Right ventricle myocardium inferior (tissue), 1 donor: ENCODE results near the gene TNFRSF1A. TPM values are rescaled to one million over a fixed set of nuclear protein-coding genes. Genes with fewer than 3 reads are reported as not detected.

ENCODE experiments used
- ATAC-seq: fragments of 200-7000 bp; cut with Tn5 transposase; one replicate; pipeline ENCODE4 v1.9.1; 2020; ENCODE audit warnings: mild to moderate bottlenecking, moderate library complexity
- DNase-seq: peaks from one replicate; pipeline ENCODE4 v3.0.0; 2021; ENCODE audit errors: missing footprints
- intact Hi-C: fragments of 100-400 bp; cut with DNase I; formaldehyde crosslinking; loops from one replicate; pipeline ENCODE4 v1.11.0; 2022
- total RNA-seq: library from RNA; stranded (reverse); fragmentation: NEBNext Ultra II Directional; extraction: Animal tissue kit (Norgen Biotek cat#: 25700); gene quantifications from one replicate; pipeline ENCODE4 v1.2.1, GENCODE V29; 2021
- donor health status: DM: no; HTN: yes; CAD: no; lungs with severe emphysema.

Gene TNFRSF1A
- total RNA-seq, 1 donor from 2014 or later = 59.8 TPM

DNA sequence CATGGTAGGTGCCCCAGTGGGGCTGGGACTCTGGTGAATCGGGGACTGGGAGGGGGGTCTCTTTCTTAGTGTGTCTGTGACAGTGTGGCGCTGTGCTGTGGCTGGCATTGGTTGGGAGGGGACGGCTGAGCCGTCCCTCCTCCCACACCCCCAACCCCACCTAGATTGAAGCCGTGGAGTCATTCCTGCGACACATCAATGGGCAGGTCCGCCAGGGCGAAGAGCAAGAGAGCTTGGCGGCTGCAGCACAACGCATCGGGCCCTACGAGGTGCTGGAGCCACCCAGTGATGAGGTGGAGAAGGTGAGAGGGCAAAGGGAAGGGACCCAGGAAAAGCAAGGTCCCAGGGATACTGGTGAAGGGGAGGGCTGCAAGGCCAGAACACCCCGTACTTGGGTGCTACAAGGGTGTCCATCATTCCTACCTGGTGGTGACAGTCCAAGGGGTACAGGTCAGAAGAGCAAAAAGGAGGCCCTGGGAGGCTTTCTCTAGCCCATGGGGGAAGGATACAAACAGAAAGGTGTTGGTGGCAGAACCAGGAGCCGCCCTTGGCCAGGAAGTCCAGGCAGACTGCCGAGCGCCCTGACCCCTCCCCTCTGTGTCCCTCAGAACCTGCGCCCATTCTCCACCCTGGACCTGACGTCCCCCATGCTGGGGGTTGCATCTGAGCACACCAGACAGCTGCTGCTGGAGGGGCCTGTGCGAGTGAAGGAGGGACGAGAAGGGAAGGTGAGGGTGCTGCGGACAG, 24.0 kb downstream of the TNFRSF1A start:
- DNase-seq (no peak), ATAC-seq (no peak)
- intact Hi-C loops = no loop called here

- intact Hi-C loops = no loop called here
- ATAC-seq (no peak), DNase-seq (no peak)
These were observed 24.8 kb downstream of the TNFRSF1A start for GRCh38 chr12:6316921-6317692.

GRCh38 chr12:6315704-6316597, 25.9 kb downstream of the TNFRSF1A start:
- DNase-seq (no peak), ATAC-seq (no peak)
- intact Hi-C loops = no loop called here

GRCh38 chr12:6315184-6315583, 26.7 kb downstream of the TNFRSF1A start:
- intact Hi-C loops = no loop called here
- no peak for ATAC-seq
- DNase-seq = no peak

- no peak for DNase-seq
- intact Hi-C loops = no loop called here
- ATAC-seq = no peak
These were observed 27.1 kb downstream of the TNFRSF1A start for GRCh38 chr12:6314776-6315175.

- intact Hi-C loops = no loop called here
- ATAC-seq (no peak), DNase-seq (no peak)
These were observed 28.4 kb downstream of the TNFRSF1A start for GRCh38 chr12:6313326-6313940.

DNA sequence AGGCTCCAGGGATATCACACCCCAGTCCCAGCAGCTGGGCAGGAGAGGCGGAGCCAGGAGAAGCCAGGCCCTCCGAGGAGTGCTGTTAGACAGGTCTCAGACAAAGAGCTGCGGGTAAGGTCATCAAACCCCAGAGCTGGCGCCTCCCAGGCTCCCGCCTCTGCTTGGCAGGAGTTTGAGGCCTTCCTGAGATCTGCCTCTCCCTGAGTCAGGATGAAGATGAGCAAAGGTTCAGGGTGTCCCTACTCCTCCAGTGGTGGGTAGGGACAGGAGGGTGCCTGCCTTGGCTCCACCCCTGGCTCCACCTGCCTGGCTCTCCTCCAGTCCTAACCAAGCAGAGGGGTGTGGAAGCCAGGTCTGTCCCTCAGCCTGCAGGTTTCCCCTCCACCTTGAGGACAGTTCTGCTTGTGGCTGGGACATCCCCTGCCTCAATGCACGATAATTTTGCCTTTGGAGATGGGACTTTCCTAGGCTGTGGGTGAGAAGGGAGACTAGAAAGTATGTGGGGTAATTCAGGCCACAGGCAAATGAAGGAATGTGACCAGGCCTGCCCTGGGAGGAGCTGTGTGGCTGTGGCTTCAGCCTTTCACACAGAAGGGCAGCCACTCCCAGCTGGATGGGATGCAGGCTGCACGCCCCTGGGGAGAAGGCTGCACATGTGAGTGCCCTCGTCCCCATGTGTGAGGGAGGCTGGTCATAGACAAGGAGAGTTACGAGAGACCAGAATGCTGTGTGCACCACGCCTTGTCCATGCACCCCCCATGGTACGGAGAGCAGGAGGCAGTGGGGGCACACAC, 29.1 kb downstream of the TNFRSF1A start:
- no peak for DNase-seq
- intact Hi-C loops = no loop called here
- ATAC-seq = no peak

DNA sequence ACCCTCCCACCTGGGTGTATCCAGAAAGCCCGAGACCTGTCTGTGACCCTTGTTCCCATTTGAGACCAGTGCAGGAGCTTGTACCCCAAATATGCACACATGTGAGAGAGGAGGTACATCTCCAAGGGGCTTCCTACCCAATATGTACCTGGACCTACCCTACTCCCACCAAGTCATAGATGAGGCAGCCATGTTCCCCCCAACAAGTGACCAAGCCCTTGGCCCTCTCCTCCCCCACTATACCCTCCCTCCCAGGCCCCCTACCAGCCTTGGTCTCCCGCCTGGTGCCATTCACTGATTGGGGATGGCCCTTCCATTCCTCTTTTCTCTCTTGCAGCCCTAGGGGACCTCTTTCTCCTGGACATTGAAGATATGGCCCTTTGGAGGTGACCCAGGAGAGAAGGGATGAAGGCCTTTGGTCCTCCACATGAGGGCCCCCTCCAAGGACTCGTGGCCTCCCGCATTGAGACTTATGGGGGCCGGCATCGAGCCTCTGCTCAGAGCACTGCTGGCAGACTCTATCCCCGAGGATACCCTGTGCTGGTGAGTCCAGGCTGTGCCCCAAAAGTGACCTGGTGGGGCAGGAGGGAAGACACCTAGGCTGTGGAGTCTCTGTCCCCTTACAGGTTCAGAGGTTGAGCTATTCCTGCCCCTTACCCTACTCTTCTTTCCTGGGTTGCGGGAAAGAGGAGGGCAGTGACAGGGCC, 29.9 kb downstream of the TNFRSF1A start:
- DNase-seq = no peak
- no peak for ATAC-seq
- intact Hi-C loops = no loop called here

DNA sequence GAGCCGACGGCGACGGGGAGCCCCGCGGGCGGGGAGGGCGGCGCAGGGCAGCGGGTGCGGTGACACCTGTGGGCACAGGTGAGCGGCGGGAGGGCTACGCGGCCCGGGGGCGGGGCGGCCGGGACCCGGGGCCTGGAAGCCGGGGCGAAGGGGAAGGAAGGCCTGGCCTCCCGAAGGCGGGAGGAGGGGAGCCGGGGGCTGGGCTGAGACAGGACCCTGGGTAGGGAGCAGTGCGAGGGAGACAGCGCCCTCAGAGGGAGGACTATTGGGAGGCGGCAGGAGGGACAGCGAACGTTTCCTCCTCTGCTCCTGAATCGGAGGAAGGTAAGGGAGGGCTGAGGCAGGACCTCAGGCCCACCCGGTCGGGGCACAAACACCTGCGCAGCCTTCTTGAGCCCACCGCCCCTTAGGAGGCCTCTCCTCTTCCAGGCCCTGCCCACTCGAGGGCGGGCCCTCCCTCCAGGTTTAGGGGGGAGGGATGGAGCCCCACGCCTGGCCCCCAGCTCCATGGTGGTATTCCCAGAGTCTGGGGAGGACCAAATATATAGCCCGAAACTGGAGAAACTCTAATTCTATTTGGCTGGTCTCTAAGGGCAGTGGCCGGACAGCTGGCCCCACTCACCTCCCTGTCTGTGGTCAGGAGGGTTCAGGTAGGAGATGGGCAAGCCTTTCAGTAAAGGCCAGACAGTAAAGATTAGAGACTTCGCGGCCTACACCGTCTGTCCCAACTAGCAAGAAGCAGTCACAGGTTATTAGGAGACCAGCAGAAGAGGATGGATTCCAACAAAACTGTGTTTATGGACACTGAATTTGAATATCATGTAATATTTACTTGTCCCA, 30.9 kb downstream of the TNFRSF1A start:
- intact Hi-C loops = no loop called here
- ATAC-seq (no peak), DNase-seq (no peak)

DNA sequence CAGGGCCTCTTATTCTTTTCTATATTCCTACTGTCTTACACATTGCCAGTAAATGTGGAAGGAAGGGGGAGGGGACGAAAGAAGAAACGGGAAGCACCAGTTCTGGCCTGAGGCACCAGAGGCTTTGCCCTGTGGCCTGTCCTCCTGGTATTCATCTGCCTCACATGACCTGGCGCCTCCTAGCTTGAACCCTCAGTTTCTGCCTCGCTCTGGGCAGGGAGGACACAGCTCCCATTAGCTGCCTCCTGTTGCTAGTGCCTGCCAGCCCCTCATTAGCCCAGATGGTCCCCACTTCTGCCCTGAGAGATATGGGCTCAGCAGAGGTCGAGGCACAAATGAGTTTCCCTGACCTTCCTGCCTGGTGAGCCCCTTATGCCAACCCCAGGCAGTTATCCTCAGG, 34.3 kb downstream of the TNFRSF1A start:
- intact Hi-C loops = no loop called here
- ATAC-seq (no peak), DNase-seq (no peak)

DNA sequence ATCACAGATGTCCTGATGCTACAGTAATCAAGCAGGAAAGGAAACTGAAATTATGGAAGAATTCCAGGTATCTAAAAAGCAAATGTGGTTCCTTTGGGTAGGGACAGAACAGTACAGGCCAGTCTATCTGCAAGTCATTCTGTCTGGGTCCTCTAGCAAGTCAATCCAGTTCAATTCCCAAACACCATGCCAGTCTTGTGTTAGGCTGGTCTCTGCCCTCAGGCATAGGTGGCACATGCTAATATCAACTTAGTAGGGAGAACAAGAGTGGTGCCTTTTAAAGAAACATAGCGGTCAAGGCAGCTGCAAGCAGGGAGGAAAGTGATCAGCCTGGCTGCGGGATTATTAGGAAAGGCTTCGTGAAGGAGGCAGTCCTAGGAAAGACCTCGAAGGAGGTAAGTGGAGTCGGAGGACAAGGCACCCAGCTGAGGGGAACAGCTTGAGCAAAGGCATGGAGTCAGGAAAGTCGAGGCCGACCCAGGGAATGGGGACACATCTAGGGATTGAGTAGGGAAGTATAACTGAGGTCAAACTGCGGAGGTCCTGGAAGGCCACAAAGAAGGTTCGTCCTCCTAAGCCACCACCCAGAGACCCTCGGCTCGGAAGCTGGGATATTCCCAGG, 35.2 kb downstream of the TNFRSF1A start:
- ATAC-seq (no peak), DNase-seq (no peak)
- intact Hi-C loops = no loop called here

GRCh38 chr12:6306151-6306550, 35.7 kb downstream of the TNFRSF1A start:
- no peak for DNase-seq
- ATAC-seq = no peak
- intact Hi-C loops = no loop called here

DNA sequence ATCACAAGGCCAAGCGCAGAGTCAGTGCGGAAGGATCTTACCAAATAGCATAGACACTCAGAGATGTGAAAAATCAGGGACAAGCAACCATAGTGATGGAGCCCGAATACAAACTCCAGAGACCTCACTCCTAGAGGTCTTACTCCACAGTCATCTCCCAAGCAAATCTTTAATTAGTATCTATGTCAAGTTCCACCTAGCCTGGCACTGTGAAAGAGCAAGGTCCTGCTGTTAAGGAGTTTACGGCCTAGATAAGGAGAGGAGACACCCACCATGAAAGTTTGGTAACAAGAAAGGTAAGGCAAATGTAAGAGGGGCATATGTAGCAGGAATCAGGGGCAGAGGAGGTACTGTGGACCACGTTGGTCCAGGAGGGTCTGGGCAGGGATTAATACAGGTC, 38.8 kb downstream of the TNFRSF1A start:
- ATAC-seq (no peak), DNase-seq (no peak)
- intact Hi-C loops = no loop called here

DNA sequence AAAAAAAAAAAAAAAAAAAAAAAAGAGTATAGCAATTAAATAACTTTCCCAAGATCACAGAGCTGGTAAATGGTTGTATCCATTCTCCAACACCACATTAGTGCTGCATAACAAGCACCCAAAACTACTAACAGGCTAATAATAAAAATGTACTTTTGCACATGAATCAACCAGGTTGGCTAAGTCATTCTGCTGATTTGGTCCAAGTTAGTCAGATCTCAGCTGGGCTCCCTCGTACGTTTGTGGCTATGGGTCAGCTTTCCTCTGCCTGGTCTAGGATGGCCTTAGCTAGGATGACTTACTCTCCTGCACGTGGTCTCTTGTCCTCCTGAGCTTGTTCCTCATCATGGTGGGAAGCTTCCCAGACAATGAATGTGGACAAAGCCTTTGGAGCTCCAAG, 39.3 kb downstream of the TNFRSF1A start:
- DNase-seq = no peak
- intact Hi-C loops = no loop called here
- ATAC-seq = no peak

DNA sequence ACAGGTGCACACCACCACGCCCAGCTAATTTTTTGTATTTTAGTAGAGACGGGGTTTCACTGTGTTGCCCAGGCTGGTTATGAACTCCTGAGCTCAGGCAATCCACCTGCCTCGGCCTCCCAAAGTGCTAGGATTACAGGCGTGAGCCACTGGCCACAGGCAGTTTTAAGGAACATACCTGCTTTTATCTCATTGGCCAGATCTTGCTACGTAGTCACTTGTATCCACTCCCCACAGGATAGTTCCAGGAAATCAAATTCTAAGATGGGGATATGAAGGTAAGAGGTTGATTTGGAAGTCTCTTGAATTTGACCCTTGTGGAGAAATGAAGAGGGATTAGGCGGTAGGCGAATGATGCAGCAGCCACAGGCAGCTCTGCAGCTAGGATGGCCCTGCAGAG, 40.2 kb downstream of the TNFRSF1A start:
- ATAC-seq (no peak), DNase-seq (no peak)
- intact Hi-C loops = no loop called here

DNA sequence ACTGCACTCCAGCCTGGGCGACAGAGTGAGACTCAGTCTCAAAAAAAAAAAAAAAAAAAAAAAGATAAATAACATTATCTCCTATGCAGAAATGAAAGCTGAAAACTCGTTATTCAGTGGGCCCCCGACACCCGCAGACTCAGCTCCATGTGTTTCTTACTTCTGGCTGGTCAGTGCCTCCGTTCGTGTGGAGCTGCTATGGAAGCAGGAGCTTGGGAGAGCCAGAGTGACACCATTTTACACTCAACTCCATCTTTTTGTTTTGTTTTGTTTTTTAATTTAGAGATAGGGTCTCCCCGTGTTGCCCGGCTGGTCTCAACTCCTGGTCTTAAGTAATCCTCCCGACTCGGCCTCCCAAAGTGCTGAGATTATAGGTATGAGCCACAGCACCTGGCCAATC, 44.7 kb downstream of the TNFRSF1A start:
- ATAC-seq (no peak), DNase-seq (no peak)
- intact Hi-C loops = no loop called here
